PC-3 (cell line): Measurements from ENCODE around the gene VSIG8. TPM values are rescaled to one million over a fixed set of nuclear protein-coding genes. Genes with fewer than 3 reads are reported as not detected.
A peak's percentile ranks its signal among the peaks of the same experiment; 100 is the strongest.
"Not testable (repeated sequence)": the region's sequence is repeated elsewhere in the genome, so short reads cannot be mapped to it uniquely, and the experiment has no call there.

Experiments
- ATAC-seq: fragments of 200-7000 bp; cut with Tn5 transposase; 2 replicates; pipeline ENCODE4 v1.9.1; 2020; ENCODE audit warnings: mild to moderate bottlenecking, moderate library complexity
- BruUV-seq: library from RNA; stranded (reverse); fragments of 400-500 nt; replicated peaks from 2 replicates; lab custom pipeline; 2021; lab: Mats Ljungman, UMichigan
- CTCF ChIA-PET: fragments of 300-600 bp; sonication (Branson Sonifier 250); formaldehyde crosslinking; loops from one replicate; lab custom pipeline; 2022; ENCODE audit warnings: antibody characterized with exemption; lab: Charles Lee
- POLR2A ChIA-PET: fragments of 300-600 bp; sonication (Branson Sonifier 250); formaldehyde crosslinking; loops from one replicate; lab custom pipeline; 2022; ENCODE audit warnings: antibody characterized with exemption; ENCODE audit not compliant: unreplicated experiment; lab: Charles Lee
- DNase-seq: peaks from one replicate; pipeline ENCODE4 v3.0.0-alpha.2; 2015
- H2AFZ ChIP-seq: fragments of 300-600 bp; sonication (generic); 2 replicates; pipeline ENCODE4 v1.6.0; 2016; ENCODE audit warnings: antibody characterized with exemption, low read length
- H3F3A ChIP-seq: fragments of 300-600 bp; sonication (generic); one replicate; pipeline ENCODE4 v1.6.0; 2017; ENCODE audit warnings: antibody characterized with exemption, low read length, control low read depth, mild to moderate bottlenecking; ENCODE audit not compliant: unreplicated experiment
- H3K27ac ChIP-seq: fragments of 300-600 bp; sonication (generic); 2 replicates; pipeline ENCODE4 v1.5.1; 2016; ENCODE audit warnings: mild to moderate bottlenecking, low read length
- H3K27me3 ChIP-seq: fragments of 300-600 bp; sonication (generic); 2 replicates; pipeline ENCODE4 v1.6.1; 2016; ENCODE audit warnings: low read length, mixed read lengths
- H3K36me3 ChIP-seq: fragments of 300-600 bp; sonication (generic); 2 replicates; pipeline ENCODE4 v1.6.1; 2016; ENCODE audit warnings: low read depth, mixed run types, low read length, mixed read lengths
- H3K4me1 ChIP-seq: fragments of 300-600 bp; sonication (generic); 2 replicates; pipeline ENCODE4 v1.5.1; 2016; ENCODE audit warnings: low read length; ENCODE audit not compliant: insufficient read depth
- H3K4me2 ChIP-seq: fragments of 300-600 bp; sonication (generic); 2 replicates; pipeline ENCODE4 v1.6.0; 2016; ENCODE audit warnings: low read length
- H3K4me3 ChIP-seq: fragments of 300-600 bp; sonication (generic); 2 replicates; pipeline ENCODE4 v1.5.1; 2016; ENCODE audit warnings: mild to moderate bottlenecking, low read length, mixed read lengths
- H3K79me2 ChIP-seq: fragments of 300-600 bp; sonication (generic); 2 replicates; pipeline ENCODE4 v1.6.1; 2017; ENCODE audit warnings: low read length, mixed read lengths
- H3K9ac ChIP-seq: fragments of 300-600 bp; sonication (generic); 2 replicates; pipeline ENCODE4 v1.6.0; 2016; ENCODE audit warnings: mild to moderate bottlenecking, low read length
- H3K9me2 ChIP-seq: fragments of 300-600 bp; sonication (generic); replicated peaks from 2 replicates; pipeline ENCODE4 v1.6.1; 2016; ENCODE audit warnings: mixed run types, low read length, mixed read lengths
- H3K9me3 ChIP-seq: fragments of 300-600 bp; sonication (generic); 2 replicates; pipeline ENCODE4 v1.6.1; 2016; ENCODE audit warnings: low read length, mixed read lengths
- H4K20me1 ChIP-seq: fragments of 300-600 bp; sonication (generic); 2 replicates; pipeline ENCODE4 v1.6.1; 2016; ENCODE audit warnings: low read length, mixed read lengths
- CTCF ChIP-seq: fragments of 300-600 bp; sonication (generic); conservative IDR thresholded peaks from 2 replicates; pipeline ENCODE4 v1.5.1; 2017; ENCODE audit warnings: antibody characterized with exemption, low read depth, mild to moderate bottlenecking, low read length
- EZH2 ChIP-seq: fragments of 300-600 bp; sonication (generic); IDR thresholded peaks from one replicate; pipeline ENCODE4 v1.6.1; 2017; ENCODE audit warnings: antibody characterized with exemption, mild to moderate bottlenecking, low read length; ENCODE audit not compliant: unreplicated experiment
- EZH2phosphoT487 ChIP-seq: fragments of 300-600 bp; sonication (generic); IDR thresholded peaks from 2 replicates; pipeline ENCODE4 v1.6.1; 2018; ENCODE audit warnings: mild to moderate bottlenecking, antibody characterized with exemption, low read length, borderline replicate concordance
- intact Hi-C: fragments of 100-400 bp; cut with micrococcal nuclease; formaldehyde crosslinking; loops from 2 replicates; pipeline ENCODE4 v1.9.0; 2023
- total RNA-seq: library from RNA; depleted of rRNA; stranded (reverse); fragments of >200 nt; gene quantifications from 2 replicates; pipeline ENCODE4 v1.2.3, GENCODE V29; 2014

The VSIG8 gene
- total RNA-seq, 1 experiment from 2014 or later: 0.47 TPM

GRCh38 chr1:159908031-159908940 lies 45.8 kb upstream of the VSIG8 start:
- H3K27ac ChIP-seq: no peak overlapping the region
- H3K79me2 ChIP-seq: 0 out of 2 replicates have a peak, but pooled peaks cover 7% of the 10 kb centered on the region
- H3K4me3 ChIP-seq: no peak overlapping the region
- peaks cover 4% of the 10 kb centered on the region for H3F3A ChIP-seq
- peaks cover 43% of the 10 kb centered on the region for H3K4me1 ChIP-seq
- no peaks in the 10 kb centered on the region for H3K9me3 ChIP-seq
- ChIA-PET CTCF (interaction anchor here (0.6 kb wide), 1 partner anchor 504 kb away, joined by 3 read pairs; no protein-coding TSS in a partner anchor), POLR2A (no interaction called here)
- no peaks in the 10 kb centered on the region for H3K9me2 ChIP-seq
- no peak overlapping the region for H2AFZ ChIP-seq
- DNase-seq: no peak
- no peaks in the 10 kb centered on the region for H3K36me3 ChIP-seq
- BruUV-seq: no TSS peak
- intact Hi-C loops: no loop called here
- H4K20me1 ChIP-seq: no peaks in the 10 kb centered on the region
- TF ChIP-seq EZH2phosphoT487 (no peak), EZH2 (no peak), CTCF (no peak)
- H3K4me2 ChIP-seq: no peak overlapping the region
- no peak overlapping the region for H3K9ac ChIP-seq
- no peak for ATAC-seq
- no peaks in the 10 kb centered on the region for H3K27me3 ChIP-seq

GRCh38 chr1:159906960-159907359 lies 44.5 kb upstream of the VSIG8 start:
- Histone ChIP-seq H3K27ac (no peak overlapping the region), H2AFZ (no peak overlapping the region), H3K9me3 (no peaks in the 10 kb centered on the region), H3K4me1 (peaks cover 32% of the 10 kb centered on the region), H3K36me3 (no peaks in the 10 kb centered on the region), H3F3A (no peaks in the 10 kb centered on the region), H3K9ac (no peak overlapping the region), H3K79me2 (0 out of 2 replicates have a peak, but pooled peaks cover 5% of the 10 kb centered on the region), H3K4me2 (no peak overlapping the region; the same call in 1 of the 2 replicates), H3K9me2 (no peaks in the 10 kb centered on the region), H4K20me1 (no peaks in the 10 kb centered on the region), H3K27me3 (no peaks in the 10 kb centered on the region), H3K4me3 (no peak overlapping the region)
- intact Hi-C loops: no loop called here
- POLR2A ChIA-PET: interaction anchor here (0.6 kb wide), 1 partner anchor 10 kb away, joined by 3 read pairs; no protein-coding TSS in a partner anchor
- no peak for TF ChIP-seq EZH2phosphoT487
- no peak for TF ChIP-seq CTCF
- no peak for TF ChIP-seq EZH2
- DNase-seq (peak; percentile 41), ATAC-seq (no peak)
- no TSS peak for BruUV-seq
- CTCF ChIA-PET: no interaction called here

GRCh38 chr1:159904036-159904435 lies 41.6 kb upstream of the VSIG8 start:
- ATAC-seq, H3K4me2 ChIP-seq, H3K9me3 ChIP-seq, DNase-seq, H3K4me3 ChIP-seq, BruUV-seq, H2AFZ ChIP-seq, H3F3A ChIP-seq, H3K36me3 ChIP-seq, H3K79me2 ChIP-seq, CTCF ChIA-PET, H3K9me2 ChIP-seq, POLR2A ChIA-PET, H3K27ac ChIP-seq, H4K20me1 ChIP-seq, H3K9ac ChIP-seq, H3K27me3 ChIP-seq, intact Hi-C loops: not testable (repeated sequence)
- H3K4me1 ChIP-seq: peaks cover 27% of the 10 kb centered on the region
